ENCODE data around the gene FBXL4.

The FBXL4 gene

GRCh38 chr6:98905759-98906158 lies 42.0 kb downstream of the FBXL4 start:
- TF ChIP-seq, protein P1, sequence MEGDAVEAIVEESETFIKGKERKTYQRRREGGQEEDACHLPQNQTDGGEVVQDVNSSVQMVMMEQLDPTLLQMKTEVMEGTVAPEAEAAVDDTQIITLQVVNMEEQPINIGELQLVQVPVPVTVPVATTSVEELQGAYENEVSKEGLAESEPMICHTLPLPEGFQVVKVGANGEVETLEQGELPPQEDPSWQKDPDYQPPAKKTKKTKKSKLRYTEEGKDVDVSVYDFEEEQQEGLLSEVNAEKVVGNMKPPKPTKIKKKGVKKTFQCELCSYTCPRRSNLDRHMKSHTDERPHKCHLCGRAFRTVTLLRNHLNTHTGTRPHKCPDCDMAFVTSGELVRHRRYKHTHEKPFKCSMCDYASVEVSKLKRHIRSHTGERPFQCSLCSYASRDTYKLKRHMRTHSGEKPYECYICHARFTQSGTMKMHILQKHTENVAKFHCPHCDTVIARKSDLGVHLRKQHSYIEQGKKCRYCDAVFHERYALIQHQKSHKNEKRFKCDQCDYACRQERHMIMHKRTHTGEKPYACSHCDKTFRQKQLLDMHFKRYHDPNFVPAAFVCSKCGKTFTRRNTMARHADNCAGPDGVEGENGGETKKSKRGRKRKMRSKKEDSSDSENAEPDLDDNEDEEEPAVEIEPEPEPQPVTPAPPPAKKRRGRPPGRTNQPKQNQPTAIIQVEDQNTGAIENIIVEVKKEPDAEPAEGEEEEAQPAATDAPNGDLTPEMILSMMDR (IDR thresholded peaks at IDR 0.05; ENCODE audit: insufficient read depth, low read length), result no peak
- no peak for TF ChIP-seq POLR2AphosphoS5 (IDR thresholded peaks at IDR 0.05; ENCODE audit: low read depth)
- no peaks in the 10 kb centered on the region for H3K27me3 ChIP-seq (ENCODE audit: insufficient read depth, poor library complexity, severe bottlenecking)
- DNase-seq (ENCODE audit: low read depth in 1 of 2, low spot score in 1 of 2), result no peak
- H3K4me3 ChIP-seq (replicated peaks; ENCODE audit: insufficient read depth, low read length), result no peak overlapping the region
- H3K27ac ChIP-seq (replicated peaks), result no peak overlapping the region

- H3K27ac ChIP-seq (replicated peaks), result no peak overlapping the region
- TF ChIP-seq POLR2AphosphoS5 (IDR thresholded peaks at IDR 0.05; ENCODE audit: low read depth), result no peak
- TF ChIP-seq GABPA (IDR thresholded peaks at IDR 0.05; ENCODE audit: low read depth), result no peak
- TF ChIP-seq, protein P1 (IDR thresholded peaks at IDR 0.05; ENCODE audit: insufficient read depth, low read length), result no peak
- TF ChIP-seq REST (IDR thresholded peaks at IDR 0.05; ENCODE audit: insufficient replicate concordance, low read depth), result no peak
- TF ChIP-seq SPI1 (IDR thresholded peaks at IDR 0.05; ENCODE audit: borderline replicate concordance, low read depth), result no peak
- no peaks in the 10 kb centered on the region for H3K27me3 ChIP-seq (ENCODE audit: insufficient read depth, poor library complexity, severe bottlenecking)
- no peak for DNase-seq (ENCODE audit: low read depth in 1 of 2, low spot score in 1 of 2)
- no peak overlapping the region for H3K4me3 ChIP-seq (replicated peaks; ENCODE audit: insufficient read depth, low read length)
Observed at GRCh38 chr6:98904096-98904495, 43.6 kb downstream of the FBXL4 start.

DNA sequence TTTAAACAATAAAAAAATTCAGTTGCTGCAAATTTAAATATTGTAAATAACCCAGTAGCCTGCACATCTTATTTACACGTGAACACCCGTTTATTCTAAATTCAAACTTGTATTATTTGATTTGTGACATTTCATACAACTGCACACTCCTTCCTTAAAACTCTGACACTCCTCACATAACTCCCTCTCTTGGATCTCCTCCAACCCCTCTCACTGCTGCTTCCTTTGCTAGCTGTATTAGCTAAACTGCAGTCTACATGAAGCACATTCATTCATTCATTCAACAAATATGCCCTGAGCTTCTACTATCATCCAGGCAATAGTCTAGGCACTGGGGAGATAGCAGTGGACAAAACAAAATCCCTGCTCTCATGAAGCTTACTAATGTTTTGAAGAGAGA lies 47.0 kb downstream of the FBXL4 start:
- Histone ChIP-seq H3K27ac (replicated peaks) (no peak overlapping the region), H3K4me3 (replicated peaks; ENCODE audit: insufficient read depth, low read length) (no peak overlapping the region), H3K27me3 (ENCODE audit: insufficient read depth, poor library complexity, severe bottlenecking) (no peaks in the 10 kb centered on the region)
- TF ChIP-seq SPI1 (IDR thresholded peaks at IDR 0.05; ENCODE audit: borderline replicate concordance, low read depth) (no peak), POLR2AphosphoS5 (IDR thresholded peaks at IDR 0.05; ENCODE audit: low read depth) (no peak), REST (IDR thresholded peaks at IDR 0.05; ENCODE audit: insufficient replicate concordance, low read depth) (no peak), GABPA (IDR thresholded peaks at IDR 0.05; ENCODE audit: low read depth) (no peak)
- TF ChIP-seq, protein P1 (IDR thresholded peaks at IDR 0.05; ENCODE audit: insufficient read depth, low read length), result no peak
- no peak for DNase-seq (ENCODE audit: low read depth in 1 of 2, low spot score in 1 of 2)

DNA sequence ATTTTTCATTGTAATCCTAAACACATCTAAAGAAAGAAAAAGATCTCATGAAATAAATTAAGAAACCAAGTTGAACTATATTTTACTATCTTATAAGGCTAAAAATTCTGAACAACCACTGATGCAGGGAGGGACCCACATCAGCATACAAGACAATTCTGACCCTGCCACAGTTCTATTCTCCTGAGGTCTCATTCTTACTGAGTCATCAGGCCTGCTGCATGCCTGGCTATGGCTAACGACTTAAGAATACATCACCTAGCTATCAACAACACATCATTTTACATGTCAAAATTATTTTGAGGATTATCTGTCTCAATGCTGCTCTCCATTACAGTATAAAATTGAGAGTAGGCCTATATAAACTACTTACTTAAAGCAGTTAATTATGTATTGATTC lies 52.9 kb downstream of the FBXL4 start:
- Histone ChIP-seq H3K27me3 (ENCODE audit: insufficient read depth, poor library complexity, severe bottlenecking) (no peaks in the 10 kb centered on the region), H3K4me3 (replicated peaks; ENCODE audit: insufficient read depth, low read length) (no peak overlapping the region), H3K27ac (replicated peaks) (no peak overlapping the region)
- DNase-seq (ENCODE audit: low read depth in 1 of 2, low spot score in 1 of 2), result no peak
- TF ChIP-seq, protein P1 (IDR thresholded peaks at IDR 0.05; ENCODE audit: insufficient read depth, low read length), result no peak
- TF ChIP-seq SPI1 (IDR thresholded peaks at IDR 0.05; ENCODE audit: borderline replicate concordance, low read depth) (no peak), GABPA (IDR thresholded peaks at IDR 0.05; ENCODE audit: low read depth) (no peak), POLR2AphosphoS5 (IDR thresholded peaks at IDR 0.05; ENCODE audit: low read depth) (no peak), REST (IDR thresholded peaks at IDR 0.05; ENCODE audit: insufficient replicate concordance, low read depth) (no peak)

Data from HL-60 (cell line).